HuH-7.5 (cell line): ENCODE measurements around the gene AKR1E2.
"Not testable (repeated sequence)": the region's sequence is repeated elsewhere in the genome, so short reads cannot be mapped to it uniquely, and the experiment has no call there.

Source experiments
- DNase-seq: peaks from one replicate; pipeline ENCODE4 v3.0.0; 2011; ENCODE audit warnings: low spot score

AKR1E2 gene

GRCh38 chr10:4813496-4813895, 12.5 kb upstream of the AKR1E2 start:
- DNase-seq = no peak

DNA sequence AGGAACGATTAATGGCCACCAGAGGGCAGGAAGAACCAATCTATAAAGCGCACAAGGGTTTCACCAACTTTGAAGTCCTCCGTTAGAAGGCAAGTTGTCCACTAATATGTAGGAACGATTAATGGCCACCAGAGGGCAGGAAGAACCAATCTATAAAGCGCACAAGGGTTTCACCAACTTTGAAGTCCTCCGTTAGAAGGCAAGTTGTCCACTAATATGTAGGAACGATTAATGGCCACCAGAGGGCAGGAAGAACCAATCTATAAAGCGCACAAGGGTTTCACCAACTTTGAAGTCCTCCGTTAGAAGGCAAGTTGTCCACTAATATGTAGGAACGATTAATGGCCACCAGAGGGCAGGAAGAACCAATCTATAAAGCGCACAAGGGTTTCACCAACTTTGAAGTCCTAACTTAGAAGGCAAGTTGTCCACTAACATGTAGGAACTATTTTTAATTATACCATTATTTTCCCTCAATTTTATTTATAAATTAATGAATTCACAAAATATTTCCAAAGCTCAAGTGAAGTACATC, 10.3 kb upstream of the AKR1E2 start:
- DNase-seq = not testable (repeated sequence)

DNA sequence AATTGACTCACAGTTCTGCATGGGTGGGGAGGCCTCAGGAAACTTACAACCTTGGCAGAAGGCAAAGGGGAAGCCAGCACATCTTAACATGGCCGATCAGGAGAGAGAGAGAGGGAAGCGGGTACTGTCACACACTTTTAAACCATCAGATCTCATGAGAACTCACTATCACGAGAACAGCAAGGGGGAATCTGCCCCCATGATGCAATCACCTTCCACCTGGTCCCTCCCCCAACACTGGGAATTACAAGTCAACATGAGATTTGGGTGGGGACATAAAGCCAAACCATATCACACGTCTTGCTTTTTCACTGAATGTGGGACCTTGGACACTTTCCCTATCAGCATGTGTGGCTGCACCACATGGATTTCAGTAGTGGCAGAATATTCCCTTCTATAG, 9.0 kb upstream of the AKR1E2 start:
- no peak for DNase-seq

GRCh38 chr10:4819067-4819466, 6.9 kb upstream of the AKR1E2 start:
- DNase-seq = no peak

DNA sequence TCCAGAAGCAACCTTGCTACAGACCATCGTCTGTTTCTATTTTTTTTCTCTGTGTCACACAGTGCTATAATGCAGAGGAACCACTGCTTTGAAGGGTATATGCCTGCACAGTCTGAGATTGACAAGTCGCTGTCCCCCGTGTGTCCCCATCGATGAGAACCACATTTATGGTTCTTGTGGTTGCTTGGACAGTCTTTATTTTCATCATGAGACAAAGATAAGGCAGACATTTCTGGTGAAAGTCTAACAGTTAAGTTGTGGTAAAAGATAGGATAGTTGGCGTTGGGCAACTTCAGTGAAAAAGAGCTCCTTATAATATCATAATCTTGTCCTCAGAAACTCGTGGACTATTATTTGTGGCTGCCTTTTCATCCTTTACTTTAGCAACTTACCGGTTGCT, 6.3 kb upstream of the AKR1E2 start:
- no peak for DNase-seq

- no peak for DNase-seq
Measured at GRCh38 chr10:4820804-4821401, 5.1 kb upstream of the AKR1E2 start.

DNA sequence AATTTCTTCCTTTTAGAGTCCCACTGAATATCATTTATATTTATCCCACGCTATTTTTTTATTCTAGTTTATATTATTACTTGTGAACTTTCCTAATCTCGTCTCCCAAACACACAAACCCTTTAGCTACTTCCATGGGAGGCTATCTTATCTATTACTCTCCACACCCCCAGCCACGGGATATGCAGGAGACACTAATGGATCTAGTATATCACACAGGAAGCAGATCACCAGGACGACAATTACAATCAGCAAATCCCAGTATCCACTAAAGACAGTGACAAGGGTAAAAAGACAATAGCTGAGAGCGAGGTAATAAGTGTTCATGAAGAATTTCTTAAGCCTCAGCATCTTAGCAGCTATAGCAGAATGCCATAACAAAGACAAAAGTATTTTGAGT, 3.8 kb upstream of the AKR1E2 start:
- no peak for DNase-seq

DNA sequence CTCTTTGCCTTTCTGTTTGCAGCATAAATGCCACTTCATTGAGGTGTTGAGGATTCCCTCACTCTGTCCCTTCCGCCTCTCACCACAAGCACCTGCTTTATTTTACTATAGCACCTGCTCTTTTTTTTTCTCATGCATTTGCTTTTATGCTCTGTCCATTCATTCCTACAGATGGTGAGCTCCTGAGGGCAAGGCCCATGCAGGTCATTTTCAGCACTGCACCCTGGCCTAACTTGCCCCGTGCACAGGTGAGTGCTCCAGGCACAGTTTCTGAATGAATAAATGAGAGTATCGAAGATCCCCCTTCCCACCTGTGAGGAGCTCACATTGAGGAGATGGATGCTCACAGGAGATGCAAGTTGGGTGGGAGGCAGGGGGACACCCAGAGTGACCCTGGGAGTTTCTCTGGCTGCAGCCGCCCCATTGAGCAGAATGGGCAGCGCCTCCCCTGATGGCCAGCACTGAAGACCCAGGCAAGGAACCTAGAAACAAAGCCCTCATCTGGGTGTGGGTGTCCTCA, 1.2 kb upstream of the AKR1E2 start:
- DNase-seq = no peak

DNA sequence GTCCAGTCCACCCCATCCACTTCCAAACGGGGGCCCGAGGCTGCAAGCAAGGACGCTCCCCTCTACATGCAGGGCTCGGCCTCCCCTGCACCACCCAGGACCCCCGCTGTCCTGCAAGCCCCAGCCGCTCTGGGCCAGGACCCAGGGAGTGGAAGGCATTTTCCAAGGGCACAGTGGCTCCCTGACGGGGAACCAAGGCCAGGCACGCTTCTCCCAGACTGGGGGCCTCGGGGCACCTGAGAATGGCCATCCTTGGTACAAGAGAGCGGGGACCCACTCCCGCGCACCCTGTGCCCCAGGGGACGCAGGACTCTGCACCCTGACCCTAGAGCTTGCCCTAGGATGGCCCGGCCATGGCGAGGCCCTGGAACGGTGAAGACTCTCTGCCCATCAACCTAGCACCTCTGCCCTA, 545 bp upstream of the AKR1E2 start:
- DNase-seq = no peak

- DNase-seq = no peak
Measured at GRCh38 chr10:4826792-4827324, 851 bp downstream of the AKR1E2 start.

- DNase-seq = no peak
Measured at GRCh38 chr10:4828005-4828404, 2.0 kb downstream of the AKR1E2 start.

DNA sequence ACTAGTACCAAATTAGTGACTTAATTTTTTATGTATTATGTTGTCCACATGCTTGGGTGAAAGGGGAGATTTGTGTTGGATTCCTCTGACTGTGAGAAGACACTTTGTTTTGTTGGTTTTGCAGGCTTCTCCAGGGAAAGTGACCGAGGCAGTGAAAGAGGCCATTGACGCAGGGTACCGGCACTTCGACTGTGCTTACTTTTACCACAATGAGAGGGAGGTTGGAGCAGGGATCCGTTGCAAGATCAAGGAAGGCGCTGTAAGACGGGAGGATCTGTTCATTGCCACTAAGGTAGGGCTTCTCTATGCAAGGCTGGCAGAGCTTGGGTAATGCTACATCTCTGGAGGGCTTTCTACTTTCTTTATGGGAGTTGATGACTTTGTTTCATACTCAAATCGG, 4.5 kb downstream of the AKR1E2 start:
- no peak for DNase-seq

GRCh38 chr10:4831091-4831490, 5.1 kb downstream of the AKR1E2 start:
- no peak for DNase-seq

- no peak for DNase-seq
Measured at GRCh38 chr10:4833286-4833685, 7.3 kb downstream of the AKR1E2 start.

GRCh38 chr10:4834898-4835405, 8.9 kb downstream of the AKR1E2 start:
- no peak for DNase-seq

DNA sequence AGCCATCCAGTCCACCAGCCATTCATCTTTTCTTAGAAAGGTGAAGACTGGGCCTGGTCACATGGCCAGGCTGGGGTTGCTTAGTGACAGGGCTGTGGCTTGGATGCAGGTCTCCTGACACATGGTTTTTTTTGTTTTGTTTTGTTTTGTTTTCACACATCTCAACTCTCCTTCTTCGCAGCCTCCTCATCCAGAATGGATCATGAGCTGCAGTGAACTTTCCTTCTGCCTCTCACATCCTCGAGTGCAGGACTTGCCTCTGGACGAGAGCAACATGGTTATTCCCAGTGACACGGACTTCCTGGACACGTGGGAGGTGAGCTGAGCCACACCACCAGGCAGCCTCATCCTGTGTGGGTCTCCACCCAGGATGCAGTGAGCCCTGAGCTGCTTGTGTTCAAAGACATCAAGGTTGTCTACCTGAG, 9.5 kb downstream of the AKR1E2 start:
- DNase-seq = no peak

GRCh38 chr10:4836416-4836969, 10.5 kb downstream of the AKR1E2 start:
- DNase-seq = no peak

DNA sequence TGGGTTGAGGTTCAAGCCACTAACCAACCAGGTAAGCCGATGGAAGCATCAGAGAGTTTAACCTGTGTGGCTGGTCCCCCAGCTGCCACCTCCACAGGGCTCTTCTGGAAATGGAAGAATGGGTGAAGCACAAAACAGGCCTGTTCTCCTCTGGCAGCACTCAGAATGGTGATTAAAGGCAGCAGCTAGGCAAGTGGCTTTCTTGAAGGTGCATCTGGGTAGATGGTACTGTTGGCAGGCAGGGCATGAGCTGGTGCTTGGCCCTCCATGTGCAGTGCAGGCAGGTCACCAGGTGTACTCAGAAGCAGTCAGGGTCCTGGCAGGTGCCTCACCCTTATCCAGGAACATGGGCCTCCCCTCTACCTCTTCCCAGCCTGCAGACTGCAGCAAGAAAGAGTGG, 11.5 kb downstream of the AKR1E2 start:
- no peak for DNase-seq

- DNase-seq = no peak
Measured at GRCh38 chr10:4838743-4839142, 12.7 kb downstream of the AKR1E2 start.

DNA sequence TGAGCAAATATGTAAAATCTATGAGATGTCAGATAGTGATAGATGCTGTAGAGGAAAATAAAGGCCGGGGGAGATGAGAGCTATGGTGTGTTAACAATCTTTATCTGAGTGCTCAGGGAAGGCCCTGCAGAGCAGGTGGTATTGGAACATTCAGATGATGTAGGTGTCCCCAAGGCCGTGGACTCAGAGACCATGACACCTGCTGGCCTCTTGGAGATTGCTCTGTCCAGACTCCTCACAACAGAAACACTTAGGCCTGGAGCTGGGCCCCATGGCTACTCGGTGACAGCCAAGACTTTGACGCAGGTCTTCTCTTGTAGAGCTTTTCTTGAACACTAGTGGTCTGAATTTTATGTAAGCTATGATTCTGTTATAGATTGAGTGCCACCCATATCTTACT, 13.3 kb downstream of the AKR1E2 start:
- no peak for DNase-seq

DNA sequence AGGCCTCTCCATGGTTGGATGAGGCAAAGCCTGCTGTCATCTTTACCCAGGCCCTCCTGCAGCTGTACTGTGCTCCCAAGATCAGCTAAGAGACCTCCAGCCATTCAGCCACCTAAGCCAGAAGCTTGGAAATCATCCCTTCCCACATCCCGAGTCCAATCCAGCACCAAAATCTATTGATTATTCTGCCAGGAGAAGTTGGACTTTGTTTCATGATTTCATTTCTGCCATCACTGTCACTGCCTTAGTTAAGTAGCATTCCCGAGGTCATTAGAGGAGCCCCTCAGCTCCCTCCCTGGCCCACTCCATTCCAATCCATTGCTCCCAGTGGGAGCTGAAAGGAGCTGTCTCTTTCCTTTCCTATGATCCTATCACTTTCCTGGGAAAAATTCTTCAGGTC, 14.1 kb downstream of the AKR1E2 start:
- no peak for DNase-seq

DNA sequence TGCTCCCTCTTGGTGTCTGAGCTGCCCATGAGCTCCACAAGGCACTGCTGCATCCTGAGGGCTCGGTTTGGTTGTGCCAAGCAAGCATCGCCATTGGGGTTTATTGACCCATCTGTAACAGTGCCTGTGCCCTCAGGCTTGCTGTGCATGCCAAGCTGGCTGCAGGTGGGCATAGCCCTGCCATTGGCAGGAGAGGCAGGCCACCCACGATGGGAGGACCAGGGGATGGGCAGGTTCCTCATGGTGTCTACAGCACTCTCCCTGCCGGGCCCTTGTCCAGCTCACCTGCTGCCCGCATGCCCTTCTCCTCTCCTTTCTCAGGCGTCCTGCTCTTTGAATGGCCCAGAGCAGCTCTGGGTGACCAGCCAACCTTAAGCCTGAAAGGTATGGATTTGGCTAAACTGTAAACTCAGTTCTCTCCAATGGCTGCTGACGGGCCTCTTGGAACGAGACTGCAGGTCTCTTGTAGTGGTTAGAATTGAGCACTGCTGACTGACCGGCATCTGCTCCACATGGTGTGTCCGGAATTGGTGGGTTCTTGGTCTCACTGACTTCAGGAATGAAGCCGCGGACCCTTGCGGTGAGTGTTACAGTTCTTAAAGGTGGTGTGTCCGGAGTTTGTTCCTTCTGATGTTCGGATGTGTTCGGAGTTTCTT, 17.6 kb downstream of the AKR1E2 start:
- no peak for DNase-seq

DNA sequence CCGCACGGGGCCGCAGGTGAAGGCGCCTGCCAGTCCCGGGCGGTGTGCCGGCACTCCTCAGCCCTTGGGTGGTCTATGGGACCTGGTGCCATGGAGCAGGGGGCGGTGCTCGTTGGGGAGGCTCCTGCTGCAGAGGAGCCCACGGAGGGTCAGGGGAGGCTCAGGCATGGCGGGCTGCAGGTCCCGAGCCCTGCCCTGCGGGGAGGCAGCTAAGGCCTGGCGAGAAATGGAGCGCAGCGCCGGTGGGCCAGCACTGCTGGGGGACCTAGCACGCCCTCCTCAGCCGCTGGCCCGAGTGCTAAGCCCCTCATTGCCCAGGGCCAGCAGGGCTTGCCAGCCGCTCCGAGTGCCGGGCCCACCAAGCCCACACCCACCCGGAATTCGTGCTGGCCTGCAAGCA, 18.9 kb downstream of the AKR1E2 start:
- no peak for DNase-seq
